Measurements from ENCODE around the gene HDAC10. TPM values are rescaled to one million over a fixed set of nuclear protein-coding genes. Genes with fewer than 3 reads are reported as not detected.

HDAC10 gene
- total RNA-seq, 1 experiment from 2014 or later = 45.0 TPM

DNA sequence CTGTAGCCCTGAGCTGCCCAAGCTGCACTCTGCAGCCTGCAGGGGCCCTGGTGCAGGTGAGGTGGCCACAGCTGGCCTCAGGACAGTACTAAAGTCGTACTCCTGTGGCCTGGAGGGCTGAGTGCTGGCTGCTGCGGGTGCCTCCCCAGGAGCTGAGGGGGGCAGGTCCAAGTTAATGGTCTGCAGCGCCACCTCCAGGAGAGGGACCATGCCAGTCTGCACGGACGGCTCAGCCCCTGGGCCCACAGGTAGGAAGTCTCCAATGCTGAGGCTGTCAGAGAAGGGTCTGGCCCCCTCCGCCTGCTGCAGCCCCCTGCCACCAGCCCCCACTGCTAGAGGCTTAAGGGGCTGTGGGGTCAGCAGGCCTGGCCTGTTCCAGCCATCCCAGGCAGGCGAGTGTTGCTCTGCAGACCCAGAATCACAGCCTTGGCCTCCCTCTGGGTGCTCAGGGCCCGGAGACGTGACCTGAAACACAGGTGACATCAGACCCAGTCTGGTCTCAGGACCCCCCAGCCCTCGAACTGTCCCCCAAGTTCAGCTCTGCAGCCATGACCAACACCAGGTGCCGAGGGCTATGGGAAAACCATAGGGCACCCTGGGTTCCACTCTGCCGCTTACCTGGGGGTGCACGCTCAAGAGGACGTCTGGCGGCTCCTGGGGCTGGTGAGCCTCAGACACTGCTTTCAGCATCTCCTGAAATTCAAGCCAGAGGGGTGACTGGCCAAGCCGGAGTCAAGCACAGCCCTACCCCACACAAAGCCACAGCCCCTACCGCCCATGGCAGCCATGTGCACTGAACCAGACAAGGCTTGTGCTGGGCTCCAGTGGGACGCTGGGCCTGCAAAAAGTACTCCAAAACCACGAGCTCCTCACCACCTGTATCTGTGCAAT lies 29.4 kb downstream of the HDAC10 start:
- H3K23me2 ChIP-seq (ENCODE audit: insufficient read length, low read depth, low read length, poor library complexity, severe bottlenecking) = no peaks in the 10 kb centered on the region
- H4K91ac ChIP-seq (ENCODE audit: insufficient read length, low read depth, low read length) = no peak overlapping the region
- TF ChIP-seq, protein P1, sequence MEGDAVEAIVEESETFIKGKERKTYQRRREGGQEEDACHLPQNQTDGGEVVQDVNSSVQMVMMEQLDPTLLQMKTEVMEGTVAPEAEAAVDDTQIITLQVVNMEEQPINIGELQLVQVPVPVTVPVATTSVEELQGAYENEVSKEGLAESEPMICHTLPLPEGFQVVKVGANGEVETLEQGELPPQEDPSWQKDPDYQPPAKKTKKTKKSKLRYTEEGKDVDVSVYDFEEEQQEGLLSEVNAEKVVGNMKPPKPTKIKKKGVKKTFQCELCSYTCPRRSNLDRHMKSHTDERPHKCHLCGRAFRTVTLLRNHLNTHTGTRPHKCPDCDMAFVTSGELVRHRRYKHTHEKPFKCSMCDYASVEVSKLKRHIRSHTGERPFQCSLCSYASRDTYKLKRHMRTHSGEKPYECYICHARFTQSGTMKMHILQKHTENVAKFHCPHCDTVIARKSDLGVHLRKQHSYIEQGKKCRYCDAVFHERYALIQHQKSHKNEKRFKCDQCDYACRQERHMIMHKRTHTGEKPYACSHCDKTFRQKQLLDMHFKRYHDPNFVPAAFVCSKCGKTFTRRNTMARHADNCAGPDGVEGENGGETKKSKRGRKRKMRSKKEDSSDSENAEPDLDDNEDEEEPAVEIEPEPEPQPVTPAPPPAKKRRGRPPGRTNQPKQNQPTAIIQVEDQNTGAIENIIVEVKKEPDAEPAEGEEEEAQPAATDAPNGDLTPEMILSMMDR (conservative IDR thresholded peaks at IDR 0.05) = peak; percentile 47
- H4K5ac ChIP-seq (ENCODE audit: insufficient read length, low read depth, low read length) = no peak overlapping the region
- no peak overlapping the region for H2BK15ac ChIP-seq (ENCODE audit: low read depth, low read length)
- H3K23ac ChIP-seq (ENCODE audit: insufficient read length, low read depth, low read length) = no peak overlapping the region
- no peak overlapping the region for H3K56ac ChIP-seq (ENCODE audit: insufficient read length, low read depth, low read length)
- H3K79me1 ChIP-seq (ENCODE audit: insufficient read depth, low read depth, low read length, poor library complexity, severe bottlenecking) = no peaks in the 10 kb centered on the region
- peaks cover 17 to 67% (median 59%) of the 10 kb centered on the region in 3 experiments for H3K36me3 Mint-ChIP-seq (ENCODE audit: insufficient read depth in 1 of 3, low read depth in 3 of 3)
- H2BK120ac ChIP-seq (ENCODE audit: low read depth, low read length, poor library complexity, severe bottlenecking) = no peak overlapping the region
- no peak for DNase-seq
- no peak overlapping the region for H3K9ac ChIP-seq (ENCODE audit: extremely low read depth, insufficient read length, low read length)
- H2BK12ac ChIP-seq (ENCODE audit: insufficient read length, low read depth, low read length) = no peak overlapping the region
- peaks cover 5 to 9% of the 10 kb centered on the region in 2 experiments for H3K4me1 Mint-ChIP-seq
- H3K4me3 Mint-ChIP-seq = no peak overlapping the region
- H3K4me2 ChIP-seq (ENCODE audit: insufficient read depth, insufficient read length, low read length) = no peak overlapping the region
- H3K79me2 ChIP-seq (ENCODE audit: insufficient read depth, low read length) = no peaks in the 10 kb centered on the region
- no peaks in the 10 kb centered on the region for H3K9me3 Mint-ChIP-seq
- H3K27me3 ChIP-seq (ENCODE audit: insufficient read depth, low read length) = no peaks in the 10 kb centered on the region
- H3K18ac ChIP-seq (ENCODE audit: insufficient read length, low read depth, low read length) = no peak overlapping the region
- WGBS (ENCODE audit: extremely low coverage, insufficient read length, low lambda C conversion rate) = no CpG with 5 or more reads among the region's 19 CpGs
- no peak overlapping the region for H3K14ac ChIP-seq (ENCODE audit: insufficient read depth, low read length)
- no peak overlapping the region for H2BK5ac ChIP-seq (ENCODE audit: insufficient read length, low read length)
- H3K4me1 ChIP-seq (ENCODE audit: insufficient read depth, low read length) = no peaks in the 10 kb centered on the region
- no peak overlapping the region for H2AK5ac ChIP-seq (ENCODE audit: insufficient read length, low read length)
- no peaks in the 10 kb centered on the region for H3K27me3 Mint-ChIP-seq (ENCODE audit: low read depth)
- no peak overlapping the region for H2AFZ ChIP-seq (ENCODE audit: low read length)
- H4K8ac ChIP-seq (replicated peaks; ENCODE audit: insufficient read length, low read depth, low read length) = no peak overlapping the region
- no peak overlapping the region for H3K4ac ChIP-seq (ENCODE audit: low read depth, low read length)
- no peak overlapping the region for H2BK20ac ChIP-seq (ENCODE audit: low read depth, low read length, poor library complexity, severe bottlenecking)
- peaks cover 3% of the 10 kb centered on the region for H4K20me1 ChIP-seq (ENCODE audit: control insufficient read depth, insufficient read depth, insufficient read length)
- no peak overlapping the region for H3T11ph ChIP-seq (ENCODE audit: low read length)
- no peak overlapping the region for H3K27ac ChIP-seq (ENCODE audit: insufficient read length, low read depth, low read length)
- peak overlapping the region in 1 of 3 experiments; percentile 35; a peak in 1 of 7 replicates for H3K27ac Mint-ChIP-seq
- H3K9me3 ChIP-seq (ENCODE audit: control insufficient read depth, low read depth, low read length) = no peaks in the 10 kb centered on the region

All from H9 (cell line).